AG09309 (cell line): ENCODE measurements around the gene EMC9.
A peak's percentile ranks its signal among the peaks of the same experiment; 100 is the strongest.

Source experiments
- DNase-seq: peaks from one replicate; pipeline ENCODE4 v3.0.0-alpha.2; 2010; ENCODE audit warnings: low read depth
- H3K4me3 ChIP-seq: 2 replicates; pipeline ENCODE4 v1.5.1; 2011; ENCODE audit warnings: mild to moderate bottlenecking, low read depth, low read length, moderate library complexity; ENCODE audit not compliant: control insufficient read depth
- TF ChIP-seq, protein P1 (sequence below): IDR thresholded peaks from 2 replicates; pipeline ENCODE4 v1.5.1; 2011; ENCODE audit warnings: mild to moderate bottlenecking, low read depth, low read length, inconsistent platforms; ENCODE audit not compliant: insufficient read depth, control insufficient read depth; ENCODE audit errors: missing control alignments

EMC9 gene

GRCh38 chr14:24145219-24145618 is 3.8 kb upstream of the EMC9 start:
- TF ChIP-seq, protein P1, sequence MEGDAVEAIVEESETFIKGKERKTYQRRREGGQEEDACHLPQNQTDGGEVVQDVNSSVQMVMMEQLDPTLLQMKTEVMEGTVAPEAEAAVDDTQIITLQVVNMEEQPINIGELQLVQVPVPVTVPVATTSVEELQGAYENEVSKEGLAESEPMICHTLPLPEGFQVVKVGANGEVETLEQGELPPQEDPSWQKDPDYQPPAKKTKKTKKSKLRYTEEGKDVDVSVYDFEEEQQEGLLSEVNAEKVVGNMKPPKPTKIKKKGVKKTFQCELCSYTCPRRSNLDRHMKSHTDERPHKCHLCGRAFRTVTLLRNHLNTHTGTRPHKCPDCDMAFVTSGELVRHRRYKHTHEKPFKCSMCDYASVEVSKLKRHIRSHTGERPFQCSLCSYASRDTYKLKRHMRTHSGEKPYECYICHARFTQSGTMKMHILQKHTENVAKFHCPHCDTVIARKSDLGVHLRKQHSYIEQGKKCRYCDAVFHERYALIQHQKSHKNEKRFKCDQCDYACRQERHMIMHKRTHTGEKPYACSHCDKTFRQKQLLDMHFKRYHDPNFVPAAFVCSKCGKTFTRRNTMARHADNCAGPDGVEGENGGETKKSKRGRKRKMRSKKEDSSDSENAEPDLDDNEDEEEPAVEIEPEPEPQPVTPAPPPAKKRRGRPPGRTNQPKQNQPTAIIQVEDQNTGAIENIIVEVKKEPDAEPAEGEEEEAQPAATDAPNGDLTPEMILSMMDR, result no peak

DNA sequence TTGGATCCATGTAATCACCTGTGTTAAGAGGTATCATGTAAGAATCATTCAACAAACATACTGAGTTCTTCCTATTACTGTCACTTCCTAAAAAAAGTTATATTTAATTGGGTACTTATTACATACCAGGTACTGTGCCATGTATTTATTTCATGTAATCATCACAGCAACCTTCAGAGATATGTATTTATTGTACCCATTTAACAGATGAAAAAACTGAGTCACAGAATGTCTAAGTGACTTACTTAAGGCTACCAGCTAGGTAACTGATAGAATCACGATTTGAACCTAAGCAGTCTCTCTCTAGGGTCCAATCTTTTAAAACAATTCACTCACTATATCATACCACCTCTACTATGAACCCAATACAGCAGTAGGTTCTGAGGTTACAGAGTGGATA is 3.1 kb upstream of the EMC9 start:
- DNase-seq, result no peak
- H3K4me3 ChIP-seq, result no peak overlapping the region
- TF ChIP-seq, protein P1, result no peak

More at GRCh38 chr14:24145219-24145618, 3.8 kb upstream of the EMC9 start:
- DNase-seq, result no peak
- H3K4me3 ChIP-seq, result peak overlapping the region; percentile 93; the same call in 1 of the 2 replicates

DNA sequence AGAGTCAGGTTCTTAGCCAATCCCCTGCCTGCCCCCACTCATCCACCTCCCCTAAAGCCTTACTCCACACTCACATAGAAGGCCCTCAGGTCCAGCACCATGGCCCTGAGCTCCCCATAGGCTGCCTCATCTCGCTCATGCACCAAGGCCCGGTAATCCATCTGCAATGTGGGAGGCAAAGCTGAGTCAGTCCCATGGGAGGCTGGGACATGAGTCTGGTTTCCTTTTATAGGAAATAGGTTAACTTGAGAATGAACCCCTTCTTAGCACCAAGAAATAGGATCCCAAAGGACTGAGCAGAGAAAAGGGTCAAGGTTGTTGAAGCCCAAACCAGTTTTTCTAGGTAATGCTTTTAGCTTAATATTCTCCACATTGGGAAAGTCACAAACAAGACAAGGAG is 2.1 kb upstream of the EMC9 start:
- DNase-seq, result no peak

GRCh38 chr14:24139272-24139934 is 2.0 kb downstream of the EMC9 start:
- TF ChIP-seq, protein P1, result no peak
- H3K4me3 ChIP-seq, result peak overlapping the region; percentile 9
- no peak for DNase-seq

More for the DNA sequence above, 2.1 kb upstream of the EMC9 start:
- no peak overlapping the region for H3K4me3 ChIP-seq
- TF ChIP-seq, protein P1, result no peak

DNA sequence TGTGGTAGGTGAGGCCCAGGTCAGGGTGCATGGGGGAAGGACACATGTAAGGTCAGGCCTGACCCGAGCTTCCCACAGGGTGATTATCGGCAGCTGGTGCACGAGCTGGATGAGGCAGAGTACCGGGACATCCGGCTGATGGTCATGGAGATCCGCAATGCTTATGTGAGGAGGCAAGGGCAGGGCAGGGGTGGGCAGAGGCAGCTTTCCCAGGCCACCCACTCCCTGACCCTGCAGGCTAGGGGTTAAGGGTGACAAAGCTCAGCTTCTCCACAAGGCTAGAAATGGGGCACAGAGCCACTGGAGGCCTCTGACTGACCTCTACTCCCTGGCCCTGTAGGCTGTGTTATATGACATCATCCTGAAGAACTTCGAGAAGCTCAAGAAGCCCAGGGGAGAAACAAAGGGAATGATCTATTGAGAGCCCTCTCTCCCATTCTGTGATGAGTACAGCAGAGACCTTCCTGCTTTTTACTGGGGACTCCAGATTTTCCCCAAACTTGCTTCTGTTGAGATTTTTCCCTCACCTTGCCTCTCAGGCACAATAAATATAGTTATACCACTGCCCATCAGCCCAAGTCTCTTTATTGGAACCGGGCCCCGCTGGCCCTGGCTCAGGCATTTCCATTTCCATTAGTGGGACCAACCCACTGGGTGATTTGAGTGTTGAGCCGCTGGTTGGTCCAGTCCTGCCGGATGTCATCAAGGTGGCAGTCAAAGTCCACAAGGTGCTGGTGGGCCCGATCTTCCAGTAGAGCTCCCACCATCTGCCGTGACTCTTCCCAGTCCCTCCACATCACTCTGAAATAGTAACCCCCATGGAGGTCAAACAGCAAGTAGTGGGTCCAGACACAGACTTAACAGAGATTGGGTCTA is 2.8 kb downstream of the EMC9 start:
- DNase-seq, result no peak
- TF ChIP-seq, protein P1, result no peak
- H3K4me3 ChIP-seq, result no peak overlapping the region

DNA sequence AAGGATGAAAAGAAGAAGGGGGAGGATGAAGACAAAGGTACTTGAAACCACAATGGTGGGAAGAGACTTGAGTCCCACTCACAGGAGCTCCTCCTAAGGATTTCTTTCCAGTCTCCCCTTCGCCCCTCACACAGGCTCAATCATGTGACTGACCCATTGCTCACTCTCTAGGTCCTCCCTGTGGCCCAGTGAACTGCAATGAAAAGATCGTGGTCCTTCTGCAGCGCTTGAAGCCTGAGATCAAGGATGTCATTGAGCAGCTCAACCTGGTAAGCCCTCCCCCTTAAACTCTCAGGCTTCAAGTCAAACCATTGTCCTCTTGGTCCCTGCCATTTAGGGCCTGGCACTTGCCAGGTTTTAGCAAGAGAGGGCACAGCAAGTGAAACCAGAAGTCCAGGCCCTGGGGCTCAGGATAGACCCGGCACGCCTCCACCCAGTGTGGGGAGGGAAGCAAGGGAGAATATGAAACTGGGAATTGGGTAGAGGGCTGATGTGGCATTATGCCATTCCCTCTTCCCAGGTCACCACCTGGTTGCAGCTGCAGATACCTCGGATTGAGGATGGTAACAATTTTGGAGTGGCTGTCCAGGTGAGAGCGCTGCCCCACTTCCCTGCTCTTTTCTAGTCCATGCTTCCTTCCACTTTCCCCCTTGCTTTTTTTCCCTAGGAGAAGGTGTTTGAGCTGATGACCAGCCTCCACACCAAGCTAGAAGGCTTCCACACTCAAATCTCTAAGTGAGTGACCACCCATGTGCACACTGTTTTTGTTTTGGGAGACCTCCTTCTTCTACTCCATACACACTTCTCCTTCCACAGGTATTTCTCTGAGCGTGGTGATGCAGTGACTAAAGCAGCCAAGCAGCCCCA is 3.6 kb downstream of the EMC9 start:
- TF ChIP-seq, protein P1, result no peak
- no peak overlapping the region for H3K4me3 ChIP-seq
- no peak for DNase-seq
